HEK293 (cell line): ENCODE data around the gene OSCAR.

Experiments used
- BCL11B ChIP-seq: fragments of 450-650 bp; formaldehyde crosslinking; IDR thresholded peaks from 2 replicates; pipeline ENCODE4 v1.5.1; 2016; ENCODE audit warnings: low read depth, missing biosample characterization, missing genetic modification characterization
- KLF16 ChIP-seq: fragments of 450-650 bp; formaldehyde crosslinking; IDR thresholded peaks from 2 replicates; pipeline ENCODE4 v1.5.1; 2017; ENCODE audit warnings: missing biosample characterization, missing genetic modification characterization
- ZBTB21 ChIP-seq: fragments of 450-650 bp; formaldehyde crosslinking; IDR thresholded peaks from 2 replicates; pipeline ENCODE4 v1.5.1; 2017; ENCODE audit warnings: missing biosample characterization, missing genetic modification characterization
- ZSCAN30 ChIP-seq: fragments of 450-650 bp; IDR thresholded peaks from 2 replicates; pipeline ENCODE4 v1.5.1; 2018; ENCODE audit warnings: missing biosample characterization, mild to moderate bottlenecking, missing genetic modification characterization, moderate library complexity
- TF ChIP-seq, protein P1 (sequence below): fragments of 450-650 bp; formaldehyde crosslinking; IDR thresholded peaks from 2 replicates; pipeline ENCODE4 v1.5.1; 2016; ENCODE audit warnings: missing biosample characterization, missing genetic modification characterization
- TF ChIP-seq, protein P2 (sequence below): fragments of 450-650 bp; formaldehyde crosslinking; IDR thresholded peaks from 2 replicates; pipeline ENCODE4 v1.5.1; 2016; ENCODE audit warnings: missing biosample characterization, missing genetic modification characterization

- TF ChIP-seq KLF16 (tag by site-specific recombination) (no peak), ZBTB21 (tag by site-specific recombination) (no peak), BCL11B (tag by site-specific recombination) (no peak), ZSCAN30 (no peak)
- TF ChIP-seq, protein P1, sequence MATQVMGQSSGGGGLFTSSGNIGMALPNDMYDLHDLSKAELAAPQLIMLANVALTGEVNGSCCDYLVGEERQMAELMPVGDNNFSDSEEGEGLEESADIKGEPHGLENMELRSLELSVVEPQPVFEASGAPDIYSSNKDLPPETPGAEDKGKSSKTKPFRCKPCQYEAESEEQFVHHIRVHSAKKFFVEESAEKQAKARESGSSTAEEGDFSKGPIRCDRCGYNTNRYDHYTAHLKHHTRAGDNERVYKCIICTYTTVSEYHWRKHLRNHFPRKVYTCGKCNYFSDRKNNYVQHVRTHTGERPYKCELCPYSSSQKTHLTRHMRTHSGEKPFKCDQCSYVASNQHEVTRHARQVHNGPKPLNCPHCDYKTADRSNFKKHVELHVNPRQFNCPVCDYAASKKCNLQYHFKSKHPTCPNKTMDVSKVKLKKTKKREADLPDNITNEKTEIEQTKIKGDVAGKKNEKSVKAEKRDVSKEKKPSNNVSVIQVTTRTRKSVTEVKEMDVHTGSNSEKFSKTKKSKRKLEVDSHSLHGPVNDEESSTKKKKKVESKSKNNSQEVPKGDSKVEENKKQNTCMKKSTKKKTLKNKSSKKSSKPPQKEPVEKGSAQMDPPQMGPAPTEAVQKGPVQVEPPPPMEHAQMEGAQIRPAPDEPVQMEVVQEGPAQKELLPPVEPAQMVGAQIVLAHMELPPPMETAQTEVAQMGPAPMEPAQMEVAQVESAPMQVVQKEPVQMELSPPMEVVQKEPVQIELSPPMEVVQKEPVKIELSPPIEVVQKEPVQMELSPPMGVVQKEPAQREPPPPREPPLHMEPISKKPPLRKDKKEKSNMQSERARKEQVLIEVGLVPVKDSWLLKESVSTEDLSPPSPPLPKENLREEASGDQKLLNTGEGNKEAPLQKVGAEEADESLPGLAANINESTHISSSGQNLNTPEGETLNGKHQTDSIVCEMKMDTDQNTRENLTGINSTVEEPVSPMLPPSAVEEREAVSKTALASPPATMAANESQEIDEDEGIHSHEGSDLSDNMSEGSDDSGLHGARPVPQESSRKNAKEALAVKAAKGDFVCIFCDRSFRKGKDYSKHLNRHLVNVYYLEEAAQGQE (tag by site-specific recombination) = no peak
- TF ChIP-seq, protein P2, sequence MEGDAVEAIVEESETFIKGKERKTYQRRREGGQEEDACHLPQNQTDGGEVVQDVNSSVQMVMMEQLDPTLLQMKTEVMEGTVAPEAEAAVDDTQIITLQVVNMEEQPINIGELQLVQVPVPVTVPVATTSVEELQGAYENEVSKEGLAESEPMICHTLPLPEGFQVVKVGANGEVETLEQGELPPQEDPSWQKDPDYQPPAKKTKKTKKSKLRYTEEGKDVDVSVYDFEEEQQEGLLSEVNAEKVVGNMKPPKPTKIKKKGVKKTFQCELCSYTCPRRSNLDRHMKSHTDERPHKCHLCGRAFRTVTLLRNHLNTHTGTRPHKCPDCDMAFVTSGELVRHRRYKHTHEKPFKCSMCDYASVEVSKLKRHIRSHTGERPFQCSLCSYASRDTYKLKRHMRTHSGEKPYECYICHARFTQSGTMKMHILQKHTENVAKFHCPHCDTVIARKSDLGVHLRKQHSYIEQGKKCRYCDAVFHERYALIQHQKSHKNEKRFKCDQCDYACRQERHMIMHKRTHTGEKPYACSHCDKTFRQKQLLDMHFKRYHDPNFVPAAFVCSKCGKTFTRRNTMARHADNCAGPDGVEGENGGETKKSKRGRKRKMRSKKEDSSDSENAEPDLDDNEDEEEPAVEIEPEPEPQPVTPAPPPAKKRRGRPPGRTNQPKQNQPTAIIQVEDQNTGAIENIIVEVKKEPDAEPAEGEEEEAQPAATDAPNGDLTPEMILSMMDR (tag by site-specific recombination) = no peak
Observed at GRCh38 chr19:54074851-54075250, 25.8 kb downstream of the OSCAR start.
